ENCODE measurements around the gene SHANK1.

SHANK1 gene

DNA sequence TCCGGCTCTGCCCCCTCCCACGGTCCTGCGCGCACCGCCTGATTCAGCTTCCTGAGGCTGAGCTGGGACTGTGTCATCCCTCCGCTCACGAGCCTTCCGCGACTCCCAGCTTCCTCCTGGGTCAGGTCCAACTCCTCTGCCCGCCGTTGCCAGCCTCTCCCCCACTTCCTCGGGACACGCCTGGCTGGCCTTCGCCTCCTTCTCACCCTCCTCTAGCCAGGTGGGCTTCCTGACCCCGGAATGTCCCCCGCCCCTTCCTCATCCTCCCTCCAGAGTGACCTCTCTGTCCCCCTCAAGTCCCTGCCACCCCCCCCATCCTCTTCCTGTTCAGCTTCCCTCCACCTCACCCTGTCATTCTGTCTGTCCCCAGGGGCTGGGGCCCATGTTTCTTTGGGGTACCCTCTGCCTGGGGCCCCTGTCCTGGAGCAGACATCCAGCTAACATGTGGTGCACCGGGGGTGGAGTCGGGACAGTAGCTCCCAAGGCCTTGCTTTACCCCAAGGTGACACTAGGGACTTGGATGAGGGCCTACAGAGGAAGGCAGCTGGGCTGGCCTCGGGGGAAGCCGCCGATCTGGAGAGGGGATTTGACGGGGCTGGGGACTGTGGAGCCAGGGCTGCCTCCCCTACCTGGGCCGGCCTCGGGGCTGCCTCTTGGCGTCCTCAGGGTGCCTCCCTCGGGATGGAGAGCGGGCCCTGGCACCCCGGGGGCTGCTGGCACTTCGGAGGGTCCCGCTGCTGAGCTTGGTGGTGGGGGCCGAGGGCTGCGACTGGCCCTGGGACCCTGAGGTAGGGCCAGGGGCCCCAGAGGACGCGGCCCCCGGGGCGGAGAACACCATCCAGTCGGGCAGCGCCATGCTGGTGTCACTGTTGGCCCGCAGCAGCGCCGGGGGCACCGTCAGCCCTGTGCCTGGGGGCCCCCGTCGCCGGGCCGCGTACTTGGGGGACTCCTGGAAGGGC lies 16.5 kb downstream of the SHANK1 start:
- TF ChIP-seq, protein P1, sequence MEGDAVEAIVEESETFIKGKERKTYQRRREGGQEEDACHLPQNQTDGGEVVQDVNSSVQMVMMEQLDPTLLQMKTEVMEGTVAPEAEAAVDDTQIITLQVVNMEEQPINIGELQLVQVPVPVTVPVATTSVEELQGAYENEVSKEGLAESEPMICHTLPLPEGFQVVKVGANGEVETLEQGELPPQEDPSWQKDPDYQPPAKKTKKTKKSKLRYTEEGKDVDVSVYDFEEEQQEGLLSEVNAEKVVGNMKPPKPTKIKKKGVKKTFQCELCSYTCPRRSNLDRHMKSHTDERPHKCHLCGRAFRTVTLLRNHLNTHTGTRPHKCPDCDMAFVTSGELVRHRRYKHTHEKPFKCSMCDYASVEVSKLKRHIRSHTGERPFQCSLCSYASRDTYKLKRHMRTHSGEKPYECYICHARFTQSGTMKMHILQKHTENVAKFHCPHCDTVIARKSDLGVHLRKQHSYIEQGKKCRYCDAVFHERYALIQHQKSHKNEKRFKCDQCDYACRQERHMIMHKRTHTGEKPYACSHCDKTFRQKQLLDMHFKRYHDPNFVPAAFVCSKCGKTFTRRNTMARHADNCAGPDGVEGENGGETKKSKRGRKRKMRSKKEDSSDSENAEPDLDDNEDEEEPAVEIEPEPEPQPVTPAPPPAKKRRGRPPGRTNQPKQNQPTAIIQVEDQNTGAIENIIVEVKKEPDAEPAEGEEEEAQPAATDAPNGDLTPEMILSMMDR (IDR thresholded peaks at IDR 0.05; ENCODE audit: control insufficient read depth, insufficient read depth, low read depth, low read length, missing control alignments): no peak
- no peak overlapping the region for H3K4me3 ChIP-seq (ENCODE audit: control insufficient read depth, low read depth, low read length)
- no peak for DNase-seq (ENCODE audit: low read depth)

DNA sequence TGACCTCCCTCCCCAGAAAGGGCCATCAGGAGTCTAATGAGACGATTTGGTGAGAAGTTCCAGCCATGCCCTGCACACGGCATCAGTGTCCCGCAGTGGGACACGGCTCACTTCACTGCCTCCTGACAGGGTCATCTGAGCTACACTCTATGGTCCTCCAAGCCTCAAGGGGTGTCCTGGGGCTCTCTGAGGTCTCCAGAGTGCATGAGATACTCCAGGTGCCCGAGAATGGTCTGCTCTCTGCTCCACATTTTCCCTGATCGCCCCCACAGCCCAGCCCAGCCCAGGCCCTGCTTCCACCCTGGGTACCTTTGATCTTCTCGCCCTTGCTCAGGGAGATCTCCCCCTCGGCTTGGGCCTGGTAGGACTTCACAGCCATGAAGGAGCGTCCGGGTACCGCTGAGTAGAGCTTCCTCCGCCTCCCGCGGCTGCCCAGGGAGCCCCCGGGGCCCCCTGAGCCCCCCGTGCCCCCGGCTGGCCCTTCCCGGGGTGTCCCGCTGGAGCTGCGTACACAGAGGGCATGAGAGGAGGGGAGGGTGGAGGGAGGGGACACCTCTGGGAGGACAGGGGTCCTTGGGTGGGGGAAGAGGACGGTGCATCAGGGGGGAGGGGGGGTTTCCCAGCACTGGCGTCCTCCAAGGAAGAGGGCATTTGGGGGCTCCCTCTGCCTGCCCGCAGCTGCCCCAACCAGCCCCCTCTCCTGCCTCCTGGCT lies 17.3 kb downstream of the SHANK1 start:
- TF ChIP-seq, protein P1 (IDR thresholded peaks at IDR 0.05; ENCODE audit: control insufficient read depth, insufficient read depth, low read depth, low read length, missing control alignments): no peak
- H3K4me3 ChIP-seq (ENCODE audit: control insufficient read depth, low read depth, low read length): no peak overlapping the region
- DNase-seq (ENCODE audit: low read depth): no peak

DNA sequence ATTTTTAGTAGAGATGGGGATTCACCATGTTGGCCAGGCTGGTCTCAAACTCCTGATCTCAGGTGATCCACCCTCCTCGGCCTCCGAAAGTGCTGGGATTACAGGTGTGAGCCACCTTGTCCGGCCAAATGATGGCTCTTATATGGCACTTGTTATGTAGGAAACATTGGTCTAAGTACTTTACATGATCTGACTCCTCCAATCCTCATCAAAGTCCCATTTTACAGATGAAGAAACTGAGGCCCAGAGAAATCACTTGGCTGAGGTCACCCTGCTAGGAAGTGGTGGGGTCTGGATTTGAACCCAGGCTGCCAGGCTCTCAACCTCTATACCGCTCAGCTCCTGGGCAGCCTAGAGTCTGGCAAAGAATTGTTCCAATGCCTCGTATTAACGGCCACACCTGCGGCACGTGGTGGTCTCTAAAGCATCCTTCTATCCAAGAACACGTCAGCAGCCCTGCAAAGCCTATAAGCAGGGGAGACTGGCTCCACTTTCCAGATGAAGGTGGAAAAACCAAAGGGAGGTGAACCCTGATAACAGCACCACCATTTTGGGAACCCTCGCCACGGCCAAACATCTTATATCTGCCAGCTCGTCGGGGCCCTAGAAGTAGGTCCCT lies 18.1 kb downstream of the SHANK1 start:
- H3K4me3 ChIP-seq (ENCODE audit: control insufficient read depth, low read depth, low read length): no peak overlapping the region
- DNase-seq (ENCODE audit: low read depth): no peak
- TF ChIP-seq, protein P1 (IDR thresholded peaks at IDR 0.05; ENCODE audit: control insufficient read depth, insufficient read depth, low read depth, low read length, missing control alignments): no peak

DNA sequence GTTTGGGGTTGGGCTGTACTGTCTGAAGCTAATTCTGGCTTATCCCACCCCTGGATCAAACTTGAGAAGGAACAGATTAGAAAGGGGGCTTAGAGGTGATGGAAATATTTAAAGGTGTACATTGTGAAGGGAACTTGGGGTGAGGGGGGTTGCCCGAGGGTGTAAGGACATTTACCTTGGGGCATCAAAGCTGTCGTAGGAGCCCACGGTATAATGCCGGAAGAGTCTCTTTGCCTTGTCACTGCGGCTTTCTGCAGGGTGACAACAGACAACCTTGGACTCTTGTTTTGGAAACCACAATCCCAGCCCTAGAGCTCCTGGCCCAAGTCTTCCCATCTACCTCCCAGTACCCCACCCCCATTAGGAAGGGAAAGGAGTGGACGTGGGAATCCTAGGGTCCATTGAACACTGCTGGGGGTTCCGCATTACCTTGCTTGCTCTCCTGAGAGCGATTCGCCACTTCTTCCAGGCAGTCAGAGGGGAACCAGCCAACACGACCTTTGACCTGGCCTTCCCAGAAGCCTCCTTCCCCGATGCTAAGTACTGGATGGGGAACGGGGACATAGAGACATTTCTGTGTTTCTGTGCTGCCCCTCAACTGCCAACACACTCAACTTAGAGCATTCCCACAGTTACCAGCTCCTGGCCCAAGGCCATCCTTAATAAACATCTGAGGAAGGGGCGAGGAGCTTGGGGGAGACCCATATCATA lies 22.0 kb downstream of the SHANK1 start:
- TF ChIP-seq, protein P1 (IDR thresholded peaks at IDR 0.05; ENCODE audit: control insufficient read depth, insufficient read depth, low read depth, low read length, missing control alignments): no peak
- H3K4me3 ChIP-seq (ENCODE audit: control insufficient read depth, low read depth, low read length): no peak overlapping the region
- no peak for DNase-seq (ENCODE audit: low read depth)

DNA sequence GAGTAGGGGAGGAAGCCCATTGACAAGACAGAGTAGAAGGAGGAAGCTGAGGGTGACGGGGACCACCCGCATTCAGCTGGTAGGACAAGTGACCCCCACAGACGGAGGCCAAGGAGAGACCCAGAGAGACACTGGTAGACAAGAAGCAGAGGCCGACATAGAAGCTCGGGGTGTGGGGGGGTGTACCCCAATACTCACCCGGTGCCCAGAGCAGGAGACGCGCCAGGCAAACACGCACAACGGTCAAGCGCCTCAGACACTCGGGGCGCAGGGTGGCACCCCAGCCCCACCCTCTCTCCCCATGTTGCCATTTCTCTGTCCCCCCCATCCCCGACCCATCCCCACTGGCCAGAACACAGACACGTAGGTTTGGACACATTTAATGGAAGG lies 23.5 kb downstream of the SHANK1 start:
- H3K4me3 ChIP-seq (ENCODE audit: control insufficient read depth, low read depth, low read length): no peak overlapping the region
- TF ChIP-seq, protein P1 (IDR thresholded peaks at IDR 0.05; ENCODE audit: control insufficient read depth, insufficient read depth, low read depth, low read length, missing control alignments): no peak
- no peak for DNase-seq (ENCODE audit: low read depth)

Measured in AG09309 (cell line).